Skeletal muscle cell (primary cell): ENCODE measurements around the gene C2CD5.

ENCODE experiments used
- DNase-seq: peaks from one replicate; pipeline ENCODE4 v3.0.0-alpha.2; 2010; ENCODE audit warnings: low read depth
- H3K4me3 ChIP-seq: 2 replicates; pipeline ENCODE4 v1.5.1; 2011; ENCODE audit warnings: low read depth, mild to moderate bottlenecking, control low read depth, low read length, moderate library complexity

Gene C2CD5

GRCh38 chr12:22437031-22437806, 107.1 kb downstream of the C2CD5 start:
- H3K4me3 ChIP-seq: no peak overlapping the region
- DNase-seq: no peak

- DNase-seq: no peak
- H3K4me3 ChIP-seq: no peak overlapping the region
Observed at GRCh38 chr12:22435583-22435982, 108.8 kb downstream of the C2CD5 start.

GRCh38 chr12:22431693-22432251, 112.6 kb downstream of the C2CD5 start:
- H3K4me3 ChIP-seq: no peak overlapping the region
- DNase-seq: no peak

- no peak for DNase-seq
- no peak overlapping the region for H3K4me3 ChIP-seq
Observed at GRCh38 chr12:22416801-22417200, 127.5 kb downstream of the C2CD5 start.

- H3K4me3 ChIP-seq: no peak overlapping the region
- DNase-seq: no peak
Observed at GRCh38 chr12:22415342-22416309, 128.7 kb downstream of the C2CD5 start.

GRCh38 chr12:22414742-22415141, 129.6 kb downstream of the C2CD5 start:
- DNase-seq: no peak

GRCh38 chr12:22413592-22413991, 130.8 kb downstream of the C2CD5 start:
- no peak overlapping the region for H3K4me3 ChIP-seq
- no peak for DNase-seq

More at GRCh38 chr12:22414742-22415141, 129.6 kb downstream of the C2CD5 start:
- H3K4me3 ChIP-seq: no peak overlapping the region

- DNase-seq: no peak
Observed at GRCh38 chr12:22412581-22412980, 131.8 kb downstream of the C2CD5 start.

GRCh38 chr12:22410486-22410885, 133.9 kb downstream of the C2CD5 start:
- H3K4me3 ChIP-seq: no peak overlapping the region
- DNase-seq: no peak

More at GRCh38 chr12:22412581-22412980, 131.8 kb downstream of the C2CD5 start:
- H3K4me3 ChIP-seq: no peak overlapping the region

- DNase-seq: no peak
- no peak overlapping the region for H3K4me3 ChIP-seq
Observed at GRCh38 chr12:22409377-22410164, 134.8 kb downstream of the C2CD5 start.

GRCh38 chr12:22408610-22409376, 135.5 kb downstream of the C2CD5 start:
- H3K4me3 ChIP-seq: no peak overlapping the region
- DNase-seq: no peak

GRCh38 chr12:22407397-22407796, 136.9 kb downstream of the C2CD5 start:
- H3K4me3 ChIP-seq: no peak overlapping the region
- DNase-seq: no peak

- no peak for DNase-seq
- no peak overlapping the region for H3K4me3 ChIP-seq
Observed at GRCh38 chr12:22406627-22407026, 137.7 kb downstream of the C2CD5 start.

- no peak overlapping the region for H3K4me3 ChIP-seq
- DNase-seq: no peak
Observed at GRCh38 chr12:22399464-22400180, 144.7 kb downstream of the C2CD5 start.
